CD4-positive, alpha-beta memory T cell (primary cell): ENCODE data around the gene UBE2V1. TPM values are rescaled to one million over a fixed set of nuclear protein-coding genes. Genes with fewer than 3 reads are reported as not detected.

Experiments
- CTCF ChIA-PET: fragments of 350-600 bp; sonication (Branson Sonifier 250); formaldehyde crosslinking; loops from one replicate; lab custom pipeline; 2021; ENCODE audit warnings: inconsistent platforms; ENCODE audit not compliant: partially characterized antibody; lab: Charles Lee
- POLR2A ChIA-PET: fragments of 350-600 bp; sonication (Branson Sonifier 250); formaldehyde crosslinking; loops from one replicate; lab custom pipeline; 2021; ENCODE audit not compliant: partially characterized antibody; lab: Charles Lee
- DNase-seq, 5 donors: peaks; one replicate each; pipeline versions ENCODE4 v3.0.0 to v3.0.0-alpha.2; 2020 to 2022; ENCODE audit warnings: mixed read lengths in 1 of 5
- H3K27ac ChIP-seq: one replicate; pipeline ENCODE4 v1.7.0; 2013; ENCODE audit warnings: low read depth, low read length
- H3K27me3 ChIP-seq: 2 replicates; pipeline ENCODE4 v1.7.0; 2013; ENCODE audit warnings: mild to moderate bottlenecking, low read length, moderate library complexity; ENCODE audit not compliant: insufficient read depth
- H3K36me3 ChIP-seq: 2 replicates; pipeline ENCODE4 v1.7.0; 2013; ENCODE audit warnings: mild to moderate bottlenecking, low read length, moderate library complexity; ENCODE audit not compliant: insufficient read depth
- H3K4me1 ChIP-seq: 2 replicates; pipeline ENCODE4 v1.7.0; 2013; ENCODE audit warnings: mild to moderate bottlenecking, low read length, moderate library complexity; ENCODE audit not compliant: insufficient read depth
- H3K4me3 ChIP-seq, 2 donors: one replicate each; pipeline ENCODE4 v1.7.0; 2013; ENCODE audit warnings: low read length in 2 of 2, mild to moderate bottlenecking in 1 of 2
- H3K9me3 ChIP-seq, 2 donors: one replicate each; pipeline ENCODE4 v1.7.0; 2013; ENCODE audit warnings: low read length in 2 of 2, control low read depth in 1 of 2; ENCODE audit not compliant: control insufficient read depth in 1 of 2
- H3K27ac Mint-ChIP-seq, 7 donors: one replicate each; pipeline ENCODE4 v1.8.0; 2020 to 2021; ENCODE audit warnings: mixed read lengths in 7 of 7, mild to moderate bottlenecking in 6 of 7, inconsistent platforms in 3 of 7, moderate library complexity in 3 of 7
- H3K27me3 Mint-ChIP-seq, 2 donors: one replicate each; pipeline ENCODE4 v1.8.0; 2020 to 2021; ENCODE audit warnings: mixed read lengths in 2 of 2
- H3K36me3 Mint-ChIP-seq, 2 donors: one replicate each; pipeline ENCODE4 v1.8.0; 2020 to 2021; ENCODE audit warnings: mixed read lengths in 2 of 2, inconsistent platforms in 1 of 2, mild to moderate bottlenecking in 1 of 2
- H3K4me1 Mint-ChIP-seq, 4 donors: one replicate each; pipeline ENCODE4 v1.8.0; 2020 to 2021; ENCODE audit warnings: mixed read lengths in 4 of 4, mild to moderate bottlenecking in 1 of 4
- H3K4me3 Mint-ChIP-seq, 8 donors: one replicate each; pipeline ENCODE4 v1.8.0; 2020 to 2021; ENCODE audit warnings: mixed read lengths in 8 of 8, mild to moderate bottlenecking in 7 of 8, moderate library complexity in 6 of 8, inconsistent platforms in 3 of 8
- H3K9me3 Mint-ChIP-seq, 8 donors: one replicate each; pipeline ENCODE4 v1.8.0; 2020 to 2021; ENCODE audit warnings: mixed read lengths in 8 of 8, mild to moderate bottlenecking in 5 of 8, inconsistent platforms in 3 of 8, moderate library complexity in 1 of 8
- intact Hi-C: fragments of 100-400 bp; cut with micrococcal nuclease; formaldehyde crosslinking; loops from one replicate; pipeline ENCODE4 v1.15.1; 2023
- polyA plus RNA-seq, 2 donors: library from polyadenylated mRNA; unstranded; fragments of 300-500 nt; fragmentation: Illumina TruSeq; gene quantifications; one replicate each; pipeline ENCODE4 v1.2.3, GENCODE V29; 2021
- total RNA-seq, 2 experiments: library from RNA; stranded (reverse); gene quantifications; one replicate each; pipeline ENCODE4 v1.2.3, GENCODE V29; 2021

UBE2V1 gene
- total and polyA plus RNA-seq, 4 experiments from 2014 or later, result 131 to 176 (median 142) TPM

DNA sequence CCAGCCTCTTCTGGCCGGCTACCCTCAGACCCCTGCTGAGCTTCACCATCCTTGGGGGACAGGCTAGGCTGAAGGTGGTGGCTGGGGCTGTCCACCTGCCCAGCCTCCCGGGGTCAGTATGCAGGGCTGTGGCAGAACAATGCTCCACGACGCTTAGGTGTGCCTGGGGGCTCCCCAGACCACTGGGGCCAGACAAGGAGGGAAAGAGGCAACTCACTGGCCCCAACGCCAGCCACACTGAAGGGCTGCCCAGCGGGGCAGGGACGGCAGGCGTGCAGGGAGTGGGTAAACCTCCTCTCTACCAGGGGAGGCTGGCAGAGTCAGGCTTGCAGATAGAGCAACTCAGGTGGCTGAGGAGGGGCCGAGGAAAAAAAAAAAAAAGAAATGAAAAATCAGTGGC lies 11.5 kb upstream of the UBE2V1 start:
- POLR2A ChIA-PET, result interaction anchor here (2.8 kb wide), 1 partner anchor 29 kb away, joined by 11 read pairs; the partner anchor contains the start of gene PEDS1
- H3K9me3 Mint-ChIP-seq, result no peaks in the 10 kb centered on the region

DNA sequence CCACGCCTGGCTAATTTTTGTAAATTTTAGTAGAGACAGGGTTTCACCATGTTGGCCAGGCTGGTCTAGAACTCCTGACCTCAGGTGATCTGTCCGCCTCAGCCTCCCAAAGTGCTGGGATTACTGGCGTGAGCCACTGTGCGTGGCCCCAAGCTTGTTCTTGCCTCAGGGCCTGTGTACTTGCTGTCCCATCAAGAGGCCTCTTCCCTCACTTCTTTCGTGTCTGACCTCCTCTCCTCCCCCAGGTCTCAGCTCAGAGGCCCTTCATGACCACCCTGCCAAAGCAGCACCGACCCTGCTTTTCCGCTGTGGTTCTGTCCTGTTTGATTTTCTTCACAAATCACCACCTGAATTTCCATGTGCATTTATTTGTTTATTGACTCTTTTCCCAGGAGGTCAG lies 10.5 kb upstream of the UBE2V1 start:
- Mint-ChIP-seq H3K4me3 (no peak overlapping the region), H3K4me1 (peaks cover 0 to 4% (median 1%) of the 10 kb centered on the region in 4 donors), H3K9me3 (no peaks in the 10 kb centered on the region), H3K27me3 (no peaks in the 10 kb centered on the region), H3K27ac (peak overlapping the region in 2 of 7 donors; percentile 65 to 78), H3K36me3 (peaks cover 38 to 45% of the 10 kb centered on the region in 2 donors)
- no peak overlapping the region for H3K4me3 ChIP-seq
- DNase-seq, result no peak
- ChIA-PET CTCF (interaction anchor here (0.6 to 12.5 kb wide), 11 partner anchors 10 to 355 kb away, joined by 3 to 338 read pairs (median 3); partner anchors contain the start of gene PEDS1), POLR2A (interaction anchor here (2.8 kb wide), 1 partner anchor 31 kb away, joined by 11 read pairs; the partner anchor contains the start of gene PEDS1)
- no peak overlapping the region for H3K27ac ChIP-seq
- no peaks in the 10 kb centered on the region for H3K9me3 ChIP-seq
- H3K27me3 ChIP-seq, result no peaks in the 10 kb centered on the region
- intact Hi-C loops, result no loop called here
- H3K4me1 ChIP-seq, result no peaks in the 10 kb centered on the region
- peaks cover 34% of the 10 kb centered on the region for H3K36me3 ChIP-seq

More for the DNA sequence above, 11.5 kb upstream of the UBE2V1 start:
- Mint-ChIP-seq H3K27ac (peak overlapping the region in 1 of 7 donors; percentile 24), H3K27me3 (no peaks in the 10 kb centered on the region), H3K4me3 (no peak overlapping the region), H3K4me1 (peaks cover 0 to 4% (median 1%) of the 10 kb centered on the region in 4 donors), H3K36me3 (peaks cover 38 to 56% of the 10 kb centered on the region in 2 donors)
- H3K27me3 ChIP-seq, result no peaks in the 10 kb centered on the region
- H3K4me1 ChIP-seq, result no peaks in the 10 kb centered on the region
- peaks cover 44% of the 10 kb centered on the region for H3K36me3 ChIP-seq
- DNase-seq, result no peak
- CTCF ChIA-PET, result interaction anchor here (12.5 kb wide), 1 partner anchor 45 kb away, joined by 338 read pairs; no protein-coding TSS in a partner anchor
- intact Hi-C loops, result no loop called here
- H3K9me3 ChIP-seq, result no peaks in the 10 kb centered on the region
- no peak overlapping the region for H3K4me3 ChIP-seq
- H3K27ac ChIP-seq, result no peak overlapping the region

- POLR2A ChIA-PET, result interaction anchor here (1.1 to 2.8 kb wide), 3 partner anchors 31 to 69 kb away, joined by 3 to 25 read pairs (median 11); partner anchors contain the start of gene PEDS1
- Histone ChIP-seq H3K27me3 (no peaks in the 10 kb centered on the region), H3K4me1 (no peaks in the 10 kb centered on the region), H3K27ac (no peak overlapping the region), H3K9me3 (no peaks in the 10 kb centered on the region), H3K4me3 (no peak overlapping the region), H3K36me3 (peaks cover 27% of the 10 kb centered on the region)
- no peaks in the 10 kb centered on the region for H3K27me3 Mint-ChIP-seq
- peaks cover 0 to 4% (median 1%) of the 10 kb centered on the region in 4 donors for H3K4me1 Mint-ChIP-seq
- peaks cover 36 to 40% of the 10 kb centered on the region in 2 donors for H3K36me3 Mint-ChIP-seq
- intact Hi-C loops, result no loop called here
- no peak overlapping the region for H3K4me3 Mint-ChIP-seq
- H3K9me3 Mint-ChIP-seq, result no peaks in the 10 kb centered on the region
- no peak overlapping the region for H3K27ac Mint-ChIP-seq
- CTCF ChIA-PET, result interaction anchor here (0.7 to 12.5 kb wide), 8 partner anchors 11 to 355 kb away, joined by 3 to 338 read pairs (median 4); partner anchors contain the start of gene PEDS1
- no peak for DNase-seq
Observed at GRCh38 chr20:50122763-50123162, 9.8 kb upstream of the UBE2V1 start.

- Histone ChIP-seq H3K9me3 (no peaks in the 10 kb centered on the region), H3K36me3 (peaks cover 21% of the 10 kb centered on the region), H3K4me1 (no peaks in the 10 kb centered on the region), H3K4me3 (no peak overlapping the region), H3K27me3 (no peaks in the 10 kb centered on the region), H3K27ac (no peak overlapping the region)
- H3K9me3 Mint-ChIP-seq, result no peaks in the 10 kb centered on the region
- peak overlapping the region in 2 of 7 donors; percentile 30 to 41 for H3K27ac Mint-ChIP-seq
- H3K27me3 Mint-ChIP-seq, result no peaks in the 10 kb centered on the region
- DNase-seq, result no peak
- H3K4me3 Mint-ChIP-seq, result no peak overlapping the region
- H3K36me3 Mint-ChIP-seq, result peaks cover 29 to 31% of the 10 kb centered on the region in 2 donors
- CTCF ChIA-PET, result interaction anchor here (0.8 to 12.5 kb wide), 15 partner anchors 11 to 143 kb away, joined by 3 to 338 read pairs (median 6); partner anchors contain the start of gene PEDS1
- intact Hi-C loops, result loop anchor here (1.0 to 2.0 kb wide), 2 partner anchors 47 to 57 kb away; no protein-coding TSS in a partner anchor
- H3K4me1 Mint-ChIP-seq, result peaks cover 2 to 4% (median 3%) of the 10 kb centered on the region in 4 donors
- POLR2A ChIA-PET, result interaction anchor here (1.1 to 2.8 kb wide), 3 partner anchors 32 to 70 kb away, joined by 3 to 25 read pairs (median 11); partner anchors contain the start of gene PEDS1
Observed at GRCh38 chr20:50121858-50122271, 8.9 kb upstream of the UBE2V1 start.

- intact Hi-C loops, result loop anchor here (1.0 to 2.0 kb wide), 2 partner anchors 48 to 58 kb away; no protein-coding TSS in a partner anchor
- H3K9me3 Mint-ChIP-seq, result no peaks in the 10 kb centered on the region
- Histone ChIP-seq H3K27ac (no peak overlapping the region), H3K9me3 (no peaks in the 10 kb centered on the region), H3K4me1 (peaks cover 4% of the 10 kb centered on the region), H3K27me3 (no peaks in the 10 kb centered on the region), H3K36me3 (peaks cover 14% of the 10 kb centered on the region), H3K4me3 (no peak overlapping the region)
- peak; percentile 59 to 69 (median 67) for DNase-seq
- H3K27me3 Mint-ChIP-seq, result no peaks in the 10 kb centered on the region
- no peak overlapping the region for H3K4me3 Mint-ChIP-seq
- ChIA-PET CTCF (interaction anchor here (0.8 to 12.5 kb wide), 22 partner anchors 10 to 345 kb away, joined by 3 to 338 read pairs (median 5); partner anchors contain the start of gene PEDS1), POLR2A (interaction anchor here (0.6 to 2.3 kb wide), 8 partner anchors 11 to 70 kb away, joined by 3 to 25 read pairs (median 4); partner anchors contain the start of gene PEDS1)
- peak overlapping the region in 1 of 7 donors; percentile 68 for H3K27ac Mint-ChIP-seq
- peaks cover 25% of the 10 kb centered on the region in 2 donors for H3K36me3 Mint-ChIP-seq
- H3K4me1 Mint-ChIP-seq, result peaks cover under 1 to 8% (median 7%) of the 10 kb centered on the region in 4 donors
Observed at GRCh38 chr20:50120935-50121693, 8.2 kb upstream of the UBE2V1 start.

DNA sequence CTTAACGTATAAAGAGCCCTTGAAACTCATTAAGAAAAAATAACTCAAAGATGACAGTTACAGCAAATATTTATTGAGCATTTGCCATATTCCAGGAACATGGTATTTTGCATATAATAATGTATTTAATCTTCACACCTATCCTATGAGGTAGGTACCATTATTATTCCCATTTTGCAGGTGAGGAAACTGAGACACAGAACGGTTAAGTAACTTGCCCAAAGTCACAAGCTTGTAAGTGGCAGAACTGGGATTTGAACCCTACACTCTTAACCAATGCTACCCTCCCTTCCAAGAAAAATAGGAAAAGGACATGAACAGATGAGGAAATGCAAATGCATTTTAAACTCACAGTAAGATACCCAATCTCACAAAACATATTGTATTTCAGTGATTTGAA lies 5.3 kb upstream of the UBE2V1 start:
- CTCF ChIA-PET, result interaction anchor here (1.0 to 12.5 kb wide), 4 partner anchors 18 to 62 kb away, joined by 3 to 338 read pairs (median 111); partner anchors contain the start of gene PEDS1
- H3K4me3 Mint-ChIP-seq, result no peak overlapping the region
- H3K27me3 Mint-ChIP-seq, result no peaks in the 10 kb centered on the region
- DNase-seq, result no peak
- peaks cover 24 to 36% (median 31%) of the 10 kb centered on the region in 4 donors for H3K4me1 Mint-ChIP-seq
- POLR2A ChIA-PET, result interaction anchor here (1.3 kb wide), 1 partner anchor 29 kb away, joined by 3 read pairs; no protein-coding TSS in a partner anchor
- no peaks in the 10 kb centered on the region for H3K9me3 Mint-ChIP-seq
- Histone ChIP-seq H3K27me3 (no peaks in the 10 kb centered on the region), H3K4me1 (peaks cover 30% of the 10 kb centered on the region), H3K9me3 (no peaks in the 10 kb centered on the region), H3K36me3 (no peaks in the 10 kb centered on the region), H3K4me3 (no peak overlapping the region), H3K27ac (no peak overlapping the region)
- peak overlapping the region in 1 of 7 donors; percentile 29 for H3K27ac Mint-ChIP-seq
- H3K36me3 Mint-ChIP-seq, result no peaks in the 10 kb centered on the region
- intact Hi-C loops, result loop anchor here (10.0 kb wide), 1 partner anchor 1073 kb away; the partner anchor contains the start of gene CSE1L
